IPS DF 4.7 (cell line): ENCODE data around the gene DGKB.

Experiments used
- DNase-seq: peaks from one replicate; pipeline ENCODE4 v3.0.0-alpha.2; 2013; ENCODE audit warnings: low spot score; ENCODE audit errors: extremely low read depth

DGKB gene

DNA sequence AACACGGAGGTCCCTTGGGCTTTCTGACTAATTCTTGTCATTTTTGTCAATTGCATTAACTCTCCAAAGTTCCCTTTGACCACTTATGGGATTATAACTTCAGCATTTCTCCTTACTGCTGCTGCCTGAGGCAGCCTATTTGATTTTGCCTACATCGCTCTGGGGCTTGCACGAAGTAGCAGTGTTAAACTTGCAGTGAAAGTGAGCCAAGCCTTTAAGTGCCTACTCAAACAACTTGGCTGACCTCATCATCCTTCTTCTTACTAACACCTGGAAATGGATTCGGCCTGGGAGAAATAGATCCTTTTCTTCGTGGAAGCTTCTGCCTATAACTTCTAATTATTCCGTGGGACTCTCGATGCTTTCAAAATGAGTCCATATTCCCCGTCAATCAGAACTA, 76.6 kb downstream of the DGKB start:
- no peak for DNase-seq

DNA sequence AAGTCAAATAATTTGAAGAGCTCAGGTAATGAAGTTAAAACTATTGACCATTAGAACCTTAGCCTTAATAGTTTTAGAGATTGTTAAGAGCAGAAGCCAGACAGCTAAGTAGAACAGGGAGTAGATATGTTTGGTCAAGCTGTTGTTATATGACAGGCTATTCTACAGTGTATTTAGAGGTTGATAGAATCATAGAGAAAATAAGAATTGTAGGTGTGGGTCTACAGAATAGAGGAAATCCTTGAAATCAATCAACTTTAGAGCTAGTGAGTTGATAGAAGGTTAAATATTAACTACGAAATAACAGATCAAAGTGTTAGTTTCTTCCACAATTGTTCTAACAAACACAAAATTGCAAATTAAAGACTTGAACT, 80.1 kb downstream of the DGKB start:
- DNase-seq, result no peak

DNA sequence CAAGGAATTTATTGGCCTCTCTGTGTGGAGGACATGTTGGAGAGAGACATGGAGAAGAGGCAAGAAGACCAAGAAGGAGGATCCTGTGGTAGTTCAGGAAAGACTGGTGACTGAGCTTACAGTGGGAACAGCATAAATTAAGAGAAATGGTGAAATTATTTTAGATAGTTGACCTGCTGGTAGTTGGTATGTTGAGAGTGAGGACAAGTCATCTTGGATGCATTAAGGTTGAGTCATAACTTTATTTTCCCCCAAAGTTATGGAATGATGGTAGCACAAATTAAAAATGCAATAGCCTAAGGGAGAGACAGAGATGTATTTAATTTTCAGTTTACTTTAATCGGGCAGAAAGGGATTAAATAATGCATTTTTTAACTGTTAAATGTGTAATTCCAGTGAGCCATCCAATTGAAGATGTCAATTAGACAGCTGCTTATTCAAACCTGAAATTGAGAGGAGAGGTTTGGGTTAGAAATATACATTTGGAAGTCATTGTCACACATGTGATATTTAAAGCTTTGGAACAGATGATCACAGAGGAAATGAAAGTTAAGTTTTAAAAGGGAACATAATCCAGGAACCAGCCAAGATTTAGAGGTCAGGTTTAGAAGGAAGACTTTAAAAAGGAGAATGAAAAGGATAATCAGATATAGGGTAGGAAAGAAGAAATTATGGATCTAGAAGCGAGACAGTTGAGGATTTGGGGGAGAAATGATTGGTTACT, 80.6 kb downstream of the DGKB start:
- DNase-seq, result no peak

DNA sequence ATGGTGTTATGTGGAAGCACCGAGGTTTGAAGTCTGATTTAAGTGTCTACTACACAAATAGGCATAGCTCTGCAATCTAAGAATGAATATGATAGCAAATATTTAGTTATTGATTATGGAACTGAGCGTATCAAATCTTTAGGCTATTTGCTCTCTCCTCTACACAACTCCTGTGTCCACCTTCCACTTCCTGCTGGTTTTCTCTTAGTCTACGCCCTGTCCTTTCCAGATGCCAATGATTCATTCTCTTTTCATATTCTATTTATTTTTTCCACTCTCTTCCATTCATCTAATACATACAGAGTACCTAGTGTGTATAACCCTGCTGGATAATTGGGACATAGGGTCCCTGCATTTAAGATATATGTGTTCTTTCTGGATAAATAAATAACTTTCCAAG, 83.7 kb downstream of the DGKB start:
- DNase-seq, result no peak

DNA sequence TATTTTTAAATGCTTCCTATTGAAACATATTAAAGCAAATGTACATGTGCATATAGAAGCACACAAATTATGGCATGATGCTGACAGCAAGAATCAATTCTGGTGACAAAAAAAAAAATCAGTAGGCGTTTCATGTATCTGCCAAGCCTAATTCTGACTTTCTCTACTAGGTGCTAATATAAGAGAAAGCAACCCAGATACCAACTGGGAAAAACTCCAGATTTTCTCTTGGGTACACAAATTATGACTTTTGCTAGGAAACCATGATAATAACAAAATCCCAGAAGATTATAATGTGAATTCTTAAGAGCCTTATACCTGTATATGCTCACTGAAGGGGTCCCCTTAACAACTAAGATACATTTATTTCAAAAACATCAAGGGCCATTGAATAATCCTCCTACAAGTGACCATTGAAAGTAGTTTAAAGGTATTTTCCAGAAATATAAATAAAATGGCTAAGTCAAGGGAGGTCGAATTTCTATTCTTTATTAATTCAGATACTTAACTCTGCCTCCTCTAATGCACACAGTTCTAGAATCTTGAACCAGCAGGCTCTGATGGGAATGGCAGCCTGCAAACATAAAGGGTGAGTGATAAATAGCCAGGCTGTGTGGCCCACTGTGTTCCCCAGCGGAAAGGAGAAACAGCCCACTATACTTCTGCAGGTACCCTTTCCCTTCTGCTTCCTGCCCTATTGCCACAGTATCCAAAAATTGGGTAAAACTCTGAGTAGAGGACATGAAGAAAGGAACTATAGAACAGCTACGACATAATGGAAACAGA, 84.5 kb downstream of the DGKB start:
- DNase-seq, result no peak

DNA sequence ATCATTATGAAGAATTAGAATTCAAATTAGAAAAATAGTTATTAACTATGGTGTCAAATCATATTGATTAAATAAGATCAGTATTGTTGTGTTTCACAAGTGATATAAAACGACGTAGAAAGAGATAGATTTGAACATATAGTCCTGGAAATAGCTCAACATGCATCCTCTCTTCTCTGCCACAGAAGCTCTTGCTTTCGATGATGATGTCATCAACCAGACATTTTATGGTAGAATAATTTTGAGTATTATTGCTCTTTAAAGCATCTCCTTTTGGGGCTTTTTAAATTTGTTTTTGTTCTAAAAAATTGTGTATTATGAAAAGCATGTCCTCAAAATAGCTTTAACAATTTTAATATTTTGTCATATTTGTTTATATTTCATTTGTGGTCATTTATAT, 95.0 kb downstream of the DGKB start:
- no peak for DNase-seq

DNA sequence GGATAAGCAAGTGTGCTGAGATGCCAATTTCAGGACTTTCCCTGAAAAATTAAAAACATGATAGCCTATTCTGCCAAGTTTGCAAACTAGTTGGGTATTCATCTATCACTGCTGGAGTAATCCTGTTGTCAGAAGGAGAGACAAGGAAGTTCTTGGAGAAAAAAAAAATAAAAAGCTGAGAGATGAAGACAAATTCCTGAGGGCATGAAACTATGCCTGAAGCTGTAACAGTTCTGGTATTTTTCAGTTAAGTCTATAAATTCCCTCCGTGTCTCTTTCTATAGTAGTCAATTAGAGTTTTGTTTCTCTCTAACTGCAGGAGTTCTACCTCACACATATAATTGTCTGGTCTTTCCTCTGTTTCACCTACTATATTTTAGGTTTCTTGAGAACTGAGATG, 95.7 kb downstream of the DGKB start:
- DNase-seq, result no peak

DNA sequence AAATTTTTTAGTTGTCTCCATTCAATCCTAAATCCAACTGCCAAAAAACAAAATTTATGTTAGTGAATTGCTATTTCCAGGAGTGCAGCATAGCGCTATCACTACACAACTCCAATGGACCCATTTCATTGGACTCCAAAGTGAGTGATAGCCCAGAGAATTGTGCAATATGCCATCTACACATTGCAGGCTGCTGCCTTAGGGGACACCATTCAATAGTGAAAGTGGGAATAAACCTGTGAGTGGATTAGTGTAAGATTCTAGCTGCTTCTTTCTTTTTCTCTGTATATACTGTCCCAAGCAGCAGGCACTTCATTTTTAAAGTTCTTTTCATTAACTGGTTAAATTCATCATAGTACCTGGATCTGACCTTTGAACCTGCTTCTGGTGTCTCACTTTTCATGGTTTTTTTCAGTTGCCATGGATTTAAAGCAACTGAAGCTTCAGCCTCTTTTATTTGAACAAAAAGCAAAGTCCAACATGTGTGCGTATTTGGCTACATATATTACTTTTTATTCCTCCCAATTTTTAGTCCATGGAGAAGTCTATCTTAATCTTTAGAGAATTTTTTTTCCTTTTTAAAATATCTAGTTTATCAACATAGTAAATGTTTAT, 97.3 kb downstream of the DGKB start:
- DNase-seq, result no peak

DNA sequence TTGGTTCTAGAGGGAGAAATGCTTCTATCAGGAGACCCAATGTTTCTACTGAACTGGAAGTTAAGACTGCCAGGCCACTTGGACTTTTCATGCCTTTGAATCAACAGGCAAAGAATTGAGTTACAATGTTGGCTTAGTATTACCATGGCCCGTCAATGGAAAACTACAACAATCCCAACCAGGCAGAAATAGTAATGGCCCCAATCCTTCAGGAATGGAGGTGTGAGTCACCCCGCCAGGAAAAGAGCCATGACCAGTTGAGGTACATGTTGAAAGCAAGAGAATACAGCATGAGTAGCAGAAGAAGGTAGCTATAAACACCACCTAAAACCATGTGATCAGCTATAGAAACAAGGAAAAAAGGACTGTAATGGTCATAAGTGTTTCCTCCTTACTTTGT, 101.9 kb downstream of the DGKB start:
- DNase-seq, result no peak

DNA sequence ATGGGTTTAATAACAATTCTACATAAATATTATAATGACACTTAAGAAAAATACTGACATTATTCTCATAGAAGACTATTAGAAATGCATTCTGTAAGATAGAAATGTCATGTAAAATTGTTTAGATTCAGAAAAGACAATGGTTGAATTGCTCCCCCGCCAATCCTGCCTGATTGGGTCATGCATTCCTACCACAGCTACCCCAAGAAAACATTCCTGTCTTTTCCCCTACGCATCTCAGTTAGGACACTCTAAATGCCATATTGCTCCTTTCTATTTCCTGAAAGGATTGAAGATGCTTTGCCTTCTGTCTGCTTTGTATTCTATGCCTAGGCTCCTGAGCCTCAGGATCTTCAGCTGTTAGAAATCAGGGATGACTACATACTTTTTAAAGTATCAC, 109.4 kb downstream of the DGKB start:
- no peak for DNase-seq

DNA sequence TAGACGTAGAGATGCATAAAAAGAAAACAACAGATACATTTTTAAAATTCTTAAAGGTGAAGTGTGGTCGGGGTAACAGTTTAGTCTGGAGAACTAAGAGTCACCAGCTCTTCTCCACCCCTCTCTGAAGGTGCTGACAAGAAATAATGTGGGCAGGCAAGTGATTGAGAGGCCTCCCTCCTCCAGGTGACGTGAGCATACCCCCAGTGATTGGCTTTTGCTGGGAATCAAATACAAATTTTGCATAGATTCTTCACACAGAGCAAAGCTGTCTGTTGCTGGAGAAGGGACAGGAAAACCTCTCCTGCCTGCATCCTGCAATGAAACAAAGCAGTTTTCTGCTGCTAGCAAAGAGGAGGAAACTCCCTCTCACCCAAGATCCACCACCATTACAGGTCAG, 115.0 kb downstream of the DGKB start:
- DNase-seq, result no peak

DNA sequence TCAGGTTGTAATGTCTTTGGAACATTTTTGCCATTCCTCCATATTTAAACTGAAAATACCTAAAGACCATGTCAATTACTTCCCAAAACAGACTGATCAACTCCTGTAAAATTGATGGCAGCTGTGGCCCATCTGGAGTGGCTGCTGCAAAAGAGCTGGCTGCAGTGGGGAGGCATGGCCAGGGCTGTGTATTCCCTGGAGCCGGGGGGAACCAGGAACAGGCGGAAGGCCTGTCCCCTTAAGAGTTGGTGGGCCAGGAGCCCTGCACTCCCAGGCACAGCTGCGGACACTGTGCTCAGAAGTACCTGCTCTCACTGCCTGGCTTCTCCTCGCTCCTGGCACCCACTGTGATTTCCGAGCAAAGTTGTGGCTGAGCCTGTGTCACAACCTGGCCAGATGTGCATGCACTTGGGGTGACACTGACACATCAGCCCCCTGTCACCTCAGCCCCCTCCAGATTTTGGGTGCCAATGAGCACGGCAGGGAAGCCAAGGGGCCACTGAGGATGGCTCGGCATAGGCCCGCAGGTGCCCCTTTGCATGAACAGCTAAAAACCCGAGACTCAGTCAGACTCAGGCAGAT, 116.1 kb downstream of the DGKB start:
- no peak for DNase-seq

DNA sequence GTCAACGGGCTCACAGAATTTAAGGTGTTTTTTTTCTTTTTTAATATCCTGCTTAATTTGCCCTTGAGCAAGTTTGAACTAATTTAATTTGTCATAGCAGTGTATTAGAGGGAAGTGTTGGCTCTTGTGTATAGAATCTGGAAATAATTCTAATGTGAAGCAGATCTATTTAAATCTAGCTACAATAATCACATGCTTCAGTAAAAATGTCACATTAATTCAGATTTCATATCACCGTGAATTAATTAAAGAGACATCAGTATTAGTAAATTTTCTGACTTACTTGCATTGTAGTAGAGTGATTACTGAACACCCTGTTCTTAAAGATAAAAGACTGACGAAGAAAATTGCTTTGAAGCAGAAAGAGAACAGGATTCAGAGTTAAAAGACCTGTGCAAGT, 124.7 kb downstream of the DGKB start:
- DNase-seq, result no peak

DNA sequence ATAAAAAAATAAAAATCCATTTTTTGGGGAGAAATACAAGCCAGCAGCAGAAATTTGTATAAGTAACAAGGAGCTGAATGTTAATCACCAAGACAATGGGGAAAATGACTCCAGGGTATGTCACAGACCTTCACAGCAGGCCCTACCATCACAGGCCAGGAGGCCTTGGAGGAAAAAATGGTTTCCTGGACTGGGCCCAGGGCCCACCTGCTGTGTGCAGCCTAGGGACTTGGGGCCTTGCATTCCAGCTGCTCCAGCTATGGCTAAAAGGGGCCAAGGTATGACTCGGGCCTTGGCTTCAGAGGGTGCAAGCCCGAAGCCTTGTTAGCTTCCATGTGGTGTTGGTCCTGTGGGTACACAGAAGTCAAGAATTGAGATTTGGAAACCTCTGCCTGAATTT, 126.3 kb downstream of the DGKB start:
- DNase-seq, result no peak

DNA sequence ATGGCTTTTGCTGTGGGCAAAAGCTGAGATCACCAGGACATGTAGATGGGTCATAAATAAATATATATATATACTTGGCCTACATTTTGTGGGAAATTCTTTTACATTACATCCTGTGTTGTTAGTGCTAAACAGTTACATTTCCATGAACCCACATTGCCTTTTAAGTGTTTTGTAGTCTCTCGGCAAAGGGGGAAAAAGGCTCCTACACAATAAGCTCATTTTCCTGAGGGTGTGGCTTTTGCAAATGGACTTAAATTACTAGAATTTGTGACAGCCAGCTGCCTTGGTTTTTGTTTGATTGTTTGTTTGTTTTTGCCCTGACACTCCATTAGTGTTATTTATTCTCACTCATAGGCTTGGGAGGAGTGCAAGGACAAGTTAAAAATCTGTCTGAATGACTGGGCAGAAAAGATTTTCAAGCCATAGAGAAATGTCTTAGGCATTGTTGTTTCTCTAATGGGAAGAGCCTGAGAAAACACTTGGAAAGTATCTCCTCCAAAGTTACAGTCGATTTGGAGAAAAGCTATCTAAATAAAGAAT, 128.8 kb downstream of the DGKB start:
- DNase-seq, result no peak

DNA sequence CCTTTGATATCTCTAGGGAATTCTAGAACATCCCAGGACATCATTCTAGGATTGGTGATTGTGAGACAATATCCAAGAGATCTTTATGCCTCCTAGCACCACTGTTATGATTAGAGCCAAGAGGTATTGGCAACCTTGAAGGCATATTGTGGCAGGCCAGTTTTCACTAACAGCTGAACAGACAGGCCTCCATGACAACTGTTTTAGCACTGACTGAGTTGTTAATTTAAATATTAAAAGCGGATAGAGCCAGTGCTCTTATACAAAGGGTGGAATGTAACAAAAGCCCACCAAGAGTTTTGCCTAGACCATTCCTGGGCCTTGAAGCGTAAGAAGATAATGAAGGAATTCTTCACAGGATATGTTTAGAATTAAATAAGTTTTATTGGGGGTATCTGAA, 131.9 kb downstream of the DGKB start:
- no peak for DNase-seq

DNA sequence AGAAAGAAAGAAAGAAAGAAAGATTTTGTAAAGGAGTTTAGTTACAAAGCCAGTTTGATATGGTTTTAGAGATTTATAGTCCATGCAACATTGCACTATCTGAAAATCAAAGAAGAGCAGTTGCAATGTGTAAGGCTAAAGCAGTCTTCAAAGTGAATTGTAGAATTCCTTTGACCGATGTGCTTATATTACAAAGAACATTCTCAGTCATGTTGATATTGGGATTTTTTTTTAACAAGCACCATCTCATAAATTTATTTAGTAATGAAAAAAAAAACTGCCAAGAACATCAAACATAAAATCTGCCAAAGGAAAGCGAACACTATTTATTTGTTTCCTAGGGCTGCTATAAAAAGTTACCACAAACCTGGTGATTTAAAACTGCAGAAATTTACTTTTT, 133.3 kb downstream of the DGKB start:
- no peak for DNase-seq

DNA sequence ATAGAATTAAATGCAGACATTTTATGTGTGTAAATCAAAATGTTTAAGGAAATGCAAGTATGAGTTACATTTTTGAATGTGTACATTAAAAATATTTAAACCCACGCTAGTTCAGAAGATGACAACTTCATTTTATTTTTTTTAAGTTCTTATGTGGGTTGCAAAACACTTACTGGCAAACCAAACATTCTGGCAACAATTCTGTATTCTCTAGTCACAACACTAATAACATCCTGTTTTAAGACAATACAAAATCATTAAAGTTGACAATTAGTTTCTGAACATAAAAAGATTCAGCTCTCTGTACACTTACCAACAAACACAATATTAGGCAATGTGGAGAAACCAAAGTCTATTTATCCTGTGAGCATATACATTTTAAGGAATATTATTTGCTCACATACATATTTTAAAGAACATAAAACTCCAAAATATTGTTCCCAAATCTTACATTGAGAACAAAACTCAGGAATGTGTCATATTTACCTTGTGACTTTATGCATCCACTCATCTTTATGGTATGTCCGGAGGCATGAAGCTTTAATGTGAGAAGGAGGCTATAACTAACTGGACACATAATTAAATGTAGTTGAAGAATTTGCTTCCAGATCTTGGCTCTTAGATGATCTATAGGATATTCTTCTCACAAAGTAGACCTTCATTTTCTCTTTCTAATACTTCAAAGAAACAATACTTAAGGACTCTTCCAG, 134.7 kb downstream of the DGKB start:
- no peak for DNase-seq

DNA sequence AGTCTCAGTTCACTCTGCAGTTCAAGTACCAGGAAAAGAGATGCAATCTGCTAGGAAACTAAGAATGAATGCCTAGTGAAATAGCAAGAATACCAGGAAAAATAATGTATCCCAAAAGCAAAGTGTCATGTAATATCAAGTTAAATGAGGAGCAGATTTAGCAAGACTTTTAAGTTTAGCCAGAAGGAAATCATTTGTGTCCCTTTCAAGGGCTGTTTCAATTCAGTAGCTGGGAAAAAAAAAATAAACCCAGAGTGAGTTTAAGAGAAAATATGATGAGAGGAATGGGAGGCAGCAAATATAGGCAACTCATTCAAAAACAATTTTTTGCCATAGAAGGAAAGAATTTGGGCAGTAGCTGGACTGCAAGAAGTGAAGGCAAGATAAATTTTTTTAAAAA, 135.8 kb downstream of the DGKB start:
- no peak for DNase-seq

DNA sequence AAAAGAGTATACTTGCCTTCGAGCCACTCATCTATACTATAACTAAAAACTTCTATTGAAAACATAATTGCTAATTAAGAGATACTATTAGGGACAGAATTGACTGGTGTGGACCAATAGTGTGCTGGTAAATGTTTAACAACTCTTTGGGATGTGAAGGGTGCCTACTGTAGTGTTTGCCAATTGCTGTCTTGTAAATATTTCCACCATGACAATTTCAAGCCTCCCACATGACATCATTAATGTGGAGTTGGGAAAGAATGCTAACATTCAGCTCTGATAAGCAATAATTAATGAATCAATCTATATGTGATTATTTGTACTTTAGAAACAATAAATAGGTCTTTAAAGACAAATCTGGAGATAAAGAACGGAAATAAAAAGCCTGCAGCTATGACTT, 136.8 kb downstream of the DGKB start:
- DNase-seq, result no peak

DNA sequence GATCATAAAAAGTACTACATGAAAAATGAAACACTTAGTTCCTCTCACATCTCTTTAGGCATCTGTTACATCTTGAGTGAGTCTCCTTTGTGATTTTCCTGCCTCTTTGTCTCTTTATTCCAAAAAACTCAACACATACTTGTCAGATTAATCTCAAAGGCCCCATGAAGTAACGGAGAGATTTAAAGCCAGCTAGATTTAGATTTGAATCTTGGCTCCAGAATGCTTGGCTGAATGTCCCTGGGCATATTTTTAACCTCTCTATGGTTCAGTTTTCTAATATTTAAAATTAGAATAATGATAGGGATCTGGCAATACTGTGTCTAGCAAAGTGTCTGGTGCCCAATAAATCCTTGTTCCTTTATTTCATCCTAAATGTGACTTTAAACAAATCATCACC, 140.0 kb downstream of the DGKB start:
- no peak for DNase-seq
